ENCODE measurements around the gene ZNF462. TPM values are rescaled to one million over a fixed set of nuclear protein-coding genes. Genes with fewer than 3 reads are reported as not detected.
A peak's percentile ranks its signal among the peaks of the same experiment; 100 is the strongest.

The ZNF462 gene
- total RNA-seq, 1 experiment from 2014 or later: 8.2 TPM

DNA sequence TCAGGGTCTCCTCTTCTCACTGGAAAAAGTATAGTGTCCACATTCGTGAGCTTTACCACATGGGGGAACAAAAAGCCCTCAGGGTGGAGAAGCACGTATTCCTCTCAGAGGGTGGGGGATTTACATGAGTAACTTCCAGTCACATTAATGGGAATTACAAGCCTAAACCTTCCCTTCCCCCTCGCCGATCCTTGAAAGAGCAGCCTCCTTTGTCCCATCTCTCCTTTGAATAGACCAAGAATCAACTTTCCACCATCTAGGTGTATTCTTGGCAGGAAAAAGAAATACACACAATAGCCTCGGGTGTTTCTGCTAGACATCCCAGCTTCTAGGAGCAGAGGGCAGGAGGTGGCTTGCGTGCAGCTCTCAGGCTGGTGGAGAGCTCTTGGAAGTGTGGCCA is 144.4 kb downstream of the ZNF462 start:
- no peak for DNase-seq (ENCODE audit: low spot score)

DNA sequence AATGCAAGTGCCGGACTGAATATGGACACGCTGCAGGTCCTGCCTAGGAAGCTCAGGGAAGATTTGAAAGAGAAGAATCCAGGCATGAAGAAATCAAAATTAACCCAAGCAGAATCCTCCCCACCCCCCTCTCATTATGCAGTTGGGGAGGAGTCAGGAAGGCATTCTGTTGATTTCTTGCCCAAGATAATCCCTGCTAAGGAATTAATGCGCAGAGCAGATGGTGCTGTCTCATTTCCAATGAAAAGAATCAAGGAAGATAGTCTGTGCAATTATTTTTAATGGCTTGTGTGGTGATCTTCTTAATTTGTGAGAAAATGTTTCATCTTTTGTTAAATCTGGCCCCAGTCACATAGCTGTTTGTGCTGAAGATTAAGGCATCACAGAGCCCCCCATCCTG is 145.0 kb downstream of the ZNF462 start:
- no peak for DNase-seq (ENCODE audit: low spot score)

DNA sequence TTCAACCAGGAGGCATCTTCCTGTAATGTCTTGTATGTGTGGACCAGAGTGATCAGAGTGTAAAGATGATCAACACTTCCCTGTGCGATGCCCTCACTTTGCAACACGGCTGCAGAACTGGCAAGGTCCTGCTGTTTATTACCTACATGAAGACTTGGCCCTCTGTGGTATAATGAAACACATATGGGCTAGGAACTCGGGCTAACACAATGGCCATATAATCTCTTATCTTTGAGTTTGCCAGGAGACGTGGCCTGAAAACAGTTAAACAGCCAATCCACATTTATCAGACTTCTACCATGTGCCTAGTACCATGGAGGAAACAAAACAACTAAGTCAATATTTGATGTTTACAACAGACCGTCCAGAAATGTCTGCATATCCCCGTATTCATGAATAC is 145.5 kb downstream of the ZNF462 start:
- no peak for DNase-seq (ENCODE audit: low spot score)

DNA sequence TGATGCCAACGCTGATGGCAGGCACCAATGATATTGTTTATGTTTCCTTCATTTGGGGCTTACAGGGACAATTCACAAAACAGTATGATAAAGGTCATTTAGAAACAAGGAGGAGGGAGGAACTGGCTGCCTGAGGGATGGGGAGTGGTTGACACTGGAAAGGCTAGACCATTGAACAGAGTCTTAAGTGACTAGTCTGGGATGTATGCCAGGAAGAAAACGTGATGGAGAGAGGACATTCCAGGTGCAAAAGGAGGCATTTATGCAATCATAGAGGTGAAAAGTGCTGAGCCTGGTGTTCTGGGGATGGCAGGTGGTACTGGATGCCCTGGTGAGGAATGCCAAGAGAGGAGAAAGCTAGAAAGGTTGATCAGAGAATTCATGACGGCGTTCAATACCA is 153.4 kb downstream of the ZNF462 start:
- DNase-seq (ENCODE audit: low spot score): no peak

DNA sequence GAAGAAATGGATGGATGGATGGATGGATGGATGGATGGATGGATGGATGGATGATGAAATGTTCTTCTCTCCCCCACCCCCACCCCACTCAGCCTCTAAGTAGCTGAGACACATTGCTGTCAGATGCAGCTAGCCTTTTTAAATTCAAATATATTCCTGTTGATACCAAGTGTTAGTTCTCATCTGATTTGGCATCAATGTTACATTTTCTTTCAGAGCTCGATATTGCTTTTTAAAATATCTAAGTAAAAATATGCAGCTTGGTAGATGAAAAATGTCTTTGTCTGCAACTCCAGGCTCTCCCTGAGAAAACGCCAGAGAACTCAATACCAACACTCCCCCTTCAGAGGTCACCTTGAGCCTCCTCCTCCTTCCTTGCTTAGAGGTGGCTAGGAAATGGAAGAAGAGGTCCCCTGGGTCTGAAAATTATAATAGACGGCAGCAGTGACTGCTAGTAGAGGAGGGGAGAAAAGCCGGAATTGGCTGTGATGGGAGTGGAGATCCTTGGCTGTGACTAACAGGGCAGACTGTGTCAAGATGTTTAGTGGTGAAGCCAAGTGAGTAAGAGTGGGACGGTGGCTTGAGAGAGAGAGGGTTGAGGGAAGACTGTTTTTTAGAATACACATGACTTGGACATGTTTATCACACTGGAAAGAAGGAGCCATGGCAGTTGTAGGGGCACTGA is 156.0 kb downstream of the ZNF462 start:
- no peak for DNase-seq (ENCODE audit: low spot score)

DNA sequence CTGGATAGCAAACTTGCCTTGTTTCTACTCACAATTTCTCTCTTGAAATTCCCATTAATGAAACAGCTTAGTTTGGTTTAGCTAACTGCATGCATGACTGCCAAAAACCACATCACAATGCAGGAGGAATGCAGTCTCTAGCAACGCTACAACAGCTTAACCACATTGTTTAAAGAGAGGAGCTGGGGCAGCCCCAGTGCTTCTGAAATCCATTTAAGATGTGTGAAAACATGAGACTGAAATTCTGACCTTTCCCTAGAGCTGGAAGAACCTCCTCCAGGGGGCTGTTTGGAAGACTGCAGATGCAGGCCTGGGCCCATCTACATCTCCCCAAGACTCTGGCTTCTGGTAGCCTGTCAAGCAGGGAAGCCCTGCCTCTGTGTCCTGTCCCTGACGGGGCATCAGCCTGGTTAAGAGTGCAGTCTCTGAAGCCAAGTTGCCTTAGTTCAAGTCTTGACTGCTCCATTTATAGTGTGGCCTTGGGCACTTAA is 157.1 kb downstream of the ZNF462 start:
- peak; percentile 94 for DNase-seq (ENCODE audit: low spot score)

DNA sequence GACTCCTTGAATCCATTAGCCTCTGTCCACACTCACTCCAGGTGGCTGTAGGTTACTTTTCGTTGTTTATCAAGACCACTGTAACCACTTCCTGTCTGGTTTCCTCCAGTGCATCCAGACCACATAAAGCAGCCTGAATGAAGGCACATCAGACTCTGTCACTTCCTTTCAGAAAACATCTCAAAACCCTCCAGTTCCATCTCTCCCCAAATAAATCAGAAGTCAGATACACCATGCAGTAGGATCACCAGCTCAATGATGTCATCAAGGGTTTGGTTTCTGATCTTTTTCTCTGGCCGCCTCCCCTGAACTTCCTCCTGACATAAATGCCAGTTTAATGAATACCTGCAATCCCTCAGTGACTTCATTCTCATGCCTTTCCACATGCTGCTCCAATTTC is 161.2 kb downstream of the ZNF462 start:
- peak; percentile 38 for DNase-seq (ENCODE audit: low spot score)

DNA sequence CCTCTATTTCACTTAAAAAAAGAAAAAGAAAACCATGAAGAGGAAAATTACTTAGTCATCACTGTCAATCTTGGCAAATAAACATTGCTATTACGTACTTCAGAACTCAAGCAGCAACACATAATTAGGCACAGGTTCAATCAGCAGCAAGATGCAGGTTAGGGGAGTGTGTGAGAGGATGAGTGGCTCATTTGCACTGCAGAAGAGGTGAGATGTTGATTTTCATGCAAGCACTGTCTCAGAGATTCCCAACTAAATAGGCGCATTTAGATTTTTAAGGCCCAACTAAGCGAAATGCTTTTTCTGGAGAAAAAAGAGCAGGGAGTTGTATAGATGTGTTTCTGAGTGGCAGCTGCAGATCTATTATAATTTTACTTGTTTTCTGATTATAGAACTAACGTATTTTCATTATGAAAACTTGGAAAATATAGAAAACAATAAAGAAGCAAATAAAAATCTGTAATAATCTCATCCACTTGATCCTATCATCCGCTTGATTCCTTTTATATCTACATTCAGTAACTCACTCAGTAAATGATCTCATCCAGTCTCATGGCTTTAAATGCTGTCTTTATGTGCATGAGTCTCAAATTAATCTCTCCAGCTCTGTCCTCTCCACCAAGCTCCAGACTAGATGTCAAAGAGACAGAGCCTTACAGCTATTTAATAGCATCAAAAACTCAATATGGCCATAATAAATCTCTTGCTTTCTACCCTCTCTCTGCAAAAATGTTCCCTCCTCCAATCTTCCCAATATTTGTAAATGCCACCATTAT is 162.5 kb downstream of the ZNF462 start:
- no peak for DNase-seq (ENCODE audit: low spot score)

DNA sequence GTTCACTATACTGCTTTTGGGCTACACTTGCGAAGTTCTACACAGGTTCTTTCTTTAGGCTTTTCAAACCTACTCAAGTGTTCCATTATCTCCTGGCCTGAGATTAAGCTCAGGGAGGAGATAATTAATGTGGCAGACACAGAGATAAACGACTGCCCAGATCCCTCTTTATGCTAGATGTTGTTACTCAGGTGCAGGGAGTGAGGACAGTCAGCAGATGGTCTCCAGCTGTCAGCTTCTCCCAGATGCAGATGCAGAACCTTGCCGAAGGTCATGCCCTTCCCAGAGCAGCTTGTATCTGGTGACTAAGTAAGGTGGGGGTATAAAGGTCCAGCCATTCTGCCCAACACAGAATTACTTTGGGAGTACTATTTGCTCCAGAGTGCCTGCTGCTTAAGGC is 166.2 kb downstream of the ZNF462 start:
- no peak for DNase-seq (ENCODE audit: low spot score)

DNA sequence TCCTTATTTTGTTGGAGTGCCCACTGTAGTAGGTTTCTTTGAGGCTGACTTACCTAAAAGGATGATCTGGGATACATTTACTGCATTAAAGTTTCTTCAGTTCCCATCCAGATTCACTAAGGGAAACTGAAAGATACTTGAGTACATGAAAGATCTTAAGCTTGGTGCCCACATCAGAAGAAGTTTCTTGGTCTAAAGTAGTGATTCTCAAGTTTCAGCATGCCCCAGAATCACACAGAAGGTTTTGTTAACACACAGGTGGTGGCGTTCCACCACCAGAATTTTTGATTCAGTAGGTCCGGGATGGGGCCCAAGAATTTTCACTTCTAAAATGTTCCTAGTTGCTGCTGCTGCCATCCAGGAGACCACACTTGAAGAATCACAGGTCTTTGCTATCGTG is 171.0 kb downstream of the ZNF462 start:
- DNase-seq (ENCODE audit: low spot score): no peak

DNA sequence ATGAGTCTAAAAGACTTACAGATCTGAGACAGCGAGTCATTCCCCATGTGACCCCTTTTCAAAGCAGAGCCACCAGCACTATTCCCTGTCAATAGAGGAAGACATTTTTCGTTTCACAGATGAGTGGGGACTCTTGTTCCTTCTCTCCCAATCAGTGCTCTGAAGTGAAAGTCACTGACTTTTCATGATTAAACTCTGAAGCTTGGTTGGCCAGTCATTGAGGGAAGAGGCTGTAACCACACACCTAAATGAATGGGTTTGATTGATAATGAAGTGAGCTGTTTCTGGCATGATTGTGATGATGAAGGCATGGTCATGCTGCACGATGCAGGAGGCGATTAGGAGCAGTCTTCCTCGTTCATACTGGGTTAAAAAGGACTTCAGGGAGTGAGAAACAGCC is 171.9 kb downstream of the ZNF462 start:
- DNase-seq (ENCODE audit: low spot score): no peak

DNA sequence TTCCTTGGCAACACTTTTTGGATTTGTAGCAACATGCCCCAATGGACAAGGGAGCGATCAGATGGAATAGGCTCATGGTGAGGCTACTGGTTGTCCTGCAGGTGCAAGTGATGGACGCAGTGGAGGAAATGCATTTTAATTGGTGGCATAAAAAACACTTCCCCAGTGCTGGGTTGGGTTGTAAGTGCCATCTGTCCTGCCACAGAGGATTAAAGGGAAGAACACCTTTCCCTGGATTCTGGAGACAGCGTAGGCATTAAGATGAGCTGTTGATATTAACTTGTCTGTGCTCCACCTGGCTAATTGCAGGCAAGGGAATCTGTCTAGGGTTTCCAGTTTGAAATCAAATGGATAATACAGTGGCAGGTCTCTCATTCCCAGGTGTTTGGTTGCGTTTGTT is 173.4 kb downstream of the ZNF462 start:
- DNase-seq (ENCODE audit: low spot score): no peak

DNA sequence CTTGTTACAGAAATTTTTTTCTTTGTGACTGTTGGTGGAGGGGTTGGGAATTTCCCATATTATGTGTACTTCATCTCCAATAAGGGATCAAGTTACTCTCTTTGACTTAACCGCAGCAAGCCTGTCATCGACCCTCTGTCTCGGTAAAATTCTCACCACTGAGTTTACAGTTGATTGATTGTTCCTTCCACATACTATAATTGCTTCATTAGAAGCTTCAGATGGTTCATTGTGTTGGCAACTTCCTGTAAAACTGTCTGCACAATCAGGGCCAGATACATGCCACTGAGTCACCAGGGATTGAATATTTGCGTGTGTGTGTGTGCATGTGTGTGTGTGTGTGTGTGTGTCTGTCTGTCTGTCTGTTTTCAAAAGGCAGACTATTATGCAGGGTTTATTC is 176.6 kb downstream of the ZNF462 start:
- DNase-seq (ENCODE audit: low spot score): no peak

DNA sequence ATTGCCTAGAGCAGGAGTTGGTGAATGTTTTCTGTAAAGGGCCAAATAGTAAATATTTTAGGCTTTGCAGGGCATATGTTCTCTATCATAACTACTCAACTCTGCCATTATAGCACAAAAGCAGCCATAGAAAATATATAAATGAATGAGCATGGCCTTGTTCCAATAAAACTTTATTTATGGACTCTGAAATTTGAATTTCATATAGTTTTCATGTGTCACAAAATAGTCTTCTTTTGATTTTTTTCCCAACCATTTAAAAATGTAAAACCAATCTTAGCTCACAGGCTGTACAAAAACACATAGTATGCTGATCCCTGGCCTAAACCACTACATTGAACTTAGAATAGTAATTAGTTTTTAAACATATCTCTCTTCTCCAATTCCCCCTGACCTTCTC is 179.6 kb downstream of the ZNF462 start:
- DNase-seq (ENCODE audit: low spot score): no peak

DNA sequence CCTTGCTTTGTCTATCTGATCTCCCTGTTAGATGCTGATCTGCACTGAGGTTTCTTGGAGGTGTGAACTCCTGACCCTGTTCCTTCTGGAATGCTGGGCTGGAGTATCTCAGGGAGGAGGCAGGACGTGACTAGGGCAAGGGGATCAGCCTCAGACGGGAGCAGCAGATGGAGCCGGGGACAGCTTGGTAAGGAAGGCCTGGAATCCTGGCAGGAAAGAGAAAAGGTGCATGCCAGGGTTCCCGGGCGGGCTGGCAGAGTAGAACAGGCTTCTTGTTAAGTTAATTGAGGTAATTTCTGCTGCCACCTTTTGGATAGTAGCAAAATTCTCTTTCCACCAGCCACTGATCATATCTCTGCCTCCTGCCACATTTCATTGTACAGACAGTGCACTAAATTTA is 180.9 kb downstream of the ZNF462 start:
- DNase-seq (ENCODE audit: low spot score): no peak

DNA sequence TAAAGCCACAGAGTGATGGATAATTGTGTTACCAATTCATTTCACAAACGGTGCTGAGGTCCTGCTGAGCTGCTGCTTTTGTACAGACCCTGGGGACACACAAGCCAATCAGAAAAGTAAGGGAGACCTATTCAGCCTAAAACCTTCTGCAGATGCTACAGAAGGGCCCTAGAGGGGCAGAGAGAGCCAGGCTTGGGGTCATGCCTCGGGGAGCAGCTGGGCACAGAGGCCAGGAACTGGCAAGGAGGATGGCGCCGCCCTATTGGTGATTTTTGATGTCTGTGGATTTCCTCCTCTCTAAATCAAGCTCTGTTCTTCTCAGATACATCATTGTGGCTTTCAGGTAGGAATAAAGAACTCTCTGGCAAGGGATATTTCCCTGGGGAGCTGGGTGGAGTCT is 181.9 kb downstream of the ZNF462 start:
- no peak for DNase-seq (ENCODE audit: low spot score)

DNA sequence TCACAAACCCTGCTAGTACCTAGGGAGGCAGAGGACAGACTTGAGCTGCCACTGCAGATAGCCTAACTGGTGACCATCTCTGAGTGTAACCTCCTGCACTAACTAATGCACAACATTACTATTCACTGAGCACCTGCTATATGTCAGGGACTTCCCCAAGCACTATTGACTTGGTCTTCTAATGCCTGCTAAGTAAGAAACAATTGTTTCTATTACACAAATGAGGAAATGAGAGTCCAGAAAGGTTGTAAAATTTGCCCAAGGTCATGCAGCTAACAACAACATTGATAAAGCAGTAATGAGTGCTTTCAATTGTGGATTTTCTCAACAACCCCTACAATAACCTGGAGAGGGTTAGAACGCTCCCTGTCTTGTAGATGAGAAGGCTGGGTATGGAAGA is 183.7 kb downstream of the ZNF462 start:
- DNase-seq (ENCODE audit: low spot score): no peak

DNA sequence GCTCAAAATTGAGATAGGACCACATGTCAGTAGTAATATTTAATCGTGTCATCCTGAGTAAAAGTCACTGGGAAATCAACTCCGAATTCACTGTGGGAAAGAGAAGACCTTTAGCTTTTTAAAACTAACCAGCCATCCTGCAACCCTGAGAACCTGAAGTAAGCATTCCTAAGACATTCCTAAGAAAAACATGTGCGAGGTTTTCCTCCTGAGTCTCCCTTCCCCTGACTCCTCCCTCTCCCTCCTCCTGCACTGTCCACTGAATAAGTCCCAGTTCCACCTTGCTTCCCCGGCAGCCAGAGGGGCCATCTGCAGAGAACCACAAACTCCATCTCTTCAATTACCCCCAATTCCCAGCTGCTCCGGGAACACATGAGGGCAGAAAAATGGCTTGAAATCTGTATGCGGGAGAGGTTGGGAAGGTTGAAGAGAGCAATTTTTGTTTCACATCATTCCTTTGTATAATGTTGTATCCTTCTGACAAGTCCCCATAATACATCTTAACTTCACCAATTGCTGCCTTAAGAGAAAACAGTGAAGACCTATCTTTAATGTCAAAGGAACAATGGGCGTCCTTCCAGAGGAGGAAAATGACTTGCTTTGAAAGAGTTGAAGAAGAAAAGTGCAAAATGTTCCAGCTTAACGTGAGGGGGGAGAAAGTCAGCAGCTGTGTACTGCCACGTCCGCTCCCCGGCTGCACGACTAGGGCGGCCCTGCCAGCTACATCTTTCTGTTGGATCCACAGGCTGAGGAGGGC is 186.3 kb downstream of the ZNF462 start:
- DNase-seq (ENCODE audit: low spot score): no peak

DNA sequence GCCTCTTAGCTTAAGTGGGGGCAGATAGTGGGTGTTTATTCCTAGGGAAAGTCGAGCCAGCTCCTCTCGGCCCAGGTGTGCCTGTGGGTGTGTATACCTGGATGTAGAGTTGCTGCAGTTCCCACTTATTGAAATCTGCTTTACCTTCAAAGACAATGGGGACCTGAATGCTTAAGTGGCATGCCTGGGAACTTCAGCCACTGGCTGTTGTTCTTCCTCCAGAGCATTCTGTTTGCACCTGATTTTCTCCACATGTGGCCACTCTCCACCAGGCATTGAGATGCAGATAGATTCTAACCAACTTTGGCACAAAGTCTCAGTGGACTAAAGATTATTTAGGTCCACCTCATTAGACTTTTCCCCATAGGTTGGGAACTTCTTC is 186.8 kb downstream of the ZNF462 start:
- no peak for DNase-seq (ENCODE audit: low spot score)

DNA sequence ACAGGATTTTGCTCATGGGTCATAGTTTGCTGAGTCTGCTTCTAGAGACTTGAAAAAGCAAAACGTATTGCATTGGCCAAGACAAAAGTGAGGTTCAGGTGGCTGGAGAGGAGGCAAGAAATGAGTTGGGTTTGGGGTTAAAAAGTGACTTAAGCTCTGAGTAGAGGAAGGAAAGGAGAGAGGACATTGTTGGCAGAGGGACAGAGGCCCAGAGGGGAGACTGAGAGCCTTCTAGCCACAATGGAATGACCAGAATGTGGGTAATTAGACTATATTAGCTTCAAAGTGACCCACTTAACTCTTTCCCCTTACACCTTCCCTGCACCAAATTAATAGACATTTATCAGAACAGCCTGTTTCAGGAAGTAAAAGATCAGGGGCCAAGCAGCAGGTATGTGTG is 188.4 kb downstream of the ZNF462 start:
- no peak for DNase-seq (ENCODE audit: low spot score)

DNA sequence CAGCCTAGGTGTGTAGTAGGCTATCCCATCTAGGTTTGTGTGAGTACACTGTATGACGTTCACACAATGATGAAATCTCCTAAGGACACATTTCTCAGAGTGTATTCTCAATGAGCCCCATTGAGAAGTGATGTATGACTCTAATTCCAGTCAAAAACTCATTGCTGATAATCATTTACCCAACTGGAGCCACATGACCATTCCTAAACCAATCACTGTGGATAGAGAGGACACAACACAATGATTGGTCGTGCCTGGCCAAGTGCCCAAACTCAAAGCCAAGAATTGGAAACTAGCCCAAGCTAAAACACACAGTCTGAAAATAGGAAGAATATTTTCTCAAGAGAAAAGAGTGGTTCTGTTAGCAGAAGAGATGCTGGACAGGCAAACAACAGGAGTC is 191.2 kb downstream of the ZNF462 start:
- no peak for DNase-seq (ENCODE audit: low spot score)

DNA sequence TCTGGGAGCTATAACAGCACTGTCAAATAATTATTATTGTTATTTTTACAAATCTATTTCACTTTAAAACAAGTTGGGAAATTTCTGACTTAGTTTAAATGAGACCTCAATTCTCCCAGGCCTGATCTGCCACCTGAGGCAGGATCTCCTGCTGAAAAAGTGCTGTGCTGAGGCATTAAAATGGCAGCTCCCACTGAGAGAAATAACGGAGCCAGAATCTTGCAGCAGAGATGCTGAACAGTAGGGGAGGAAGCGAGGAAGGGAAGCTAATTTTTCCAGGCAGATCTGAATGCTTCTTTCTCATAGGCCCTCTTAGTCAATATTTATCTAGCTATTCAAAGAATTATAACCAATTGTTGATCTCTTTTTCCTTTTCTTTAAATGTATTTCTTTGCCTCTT is 196.3 kb downstream of the ZNF462 start:
- DNase-seq (ENCODE audit: low spot score): no peak

DNA sequence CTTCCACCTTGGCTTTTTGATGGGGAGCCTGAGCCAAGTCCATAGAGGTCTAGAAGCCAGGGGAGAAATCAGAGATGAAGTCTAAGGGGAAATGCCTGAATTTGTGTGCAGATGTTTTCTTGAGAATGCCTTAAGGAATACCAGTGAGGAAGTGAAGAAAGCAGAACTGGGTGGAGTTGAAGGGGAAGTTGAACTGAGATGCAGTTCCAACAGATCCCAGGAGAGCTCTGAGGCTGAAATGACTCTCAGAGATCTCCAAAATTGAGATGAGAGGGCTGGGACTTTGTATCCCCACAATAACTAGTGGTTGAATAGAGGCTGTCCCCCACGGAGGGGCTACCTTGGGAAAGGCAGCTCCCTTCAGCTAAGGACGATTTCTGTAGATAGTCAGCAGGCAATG is 197.1 kb downstream of the ZNF462 start:
- no peak for DNase-seq (ENCODE audit: low spot score)
